BJ (cell line): Measurements from ENCODE around the gene ACP7. TPM values are rescaled to one million over a fixed set of nuclear protein-coding genes. Genes with fewer than 3 reads are reported as not detected.
"Not testable (repeated sequence)": the region's sequence is repeated elsewhere in the genome, so short reads cannot be mapped to it uniquely, and the experiment has no call there.

Experiments
- CTCF ChIA-PET: fragments of 350-600 bp; formaldehyde crosslinking; extraction: SDS; loops from one replicate; lab custom pipeline; 2021; ENCODE audit warnings: antibody characterized with exemption, inconsistent platforms; lab: Yijun Ruan, JAX
- POLR2A ChIA-PET: fragments of 300-600 bp; sonication (Branson Sonifier 250); formaldehyde crosslinking; extraction: SDS; loops from one replicate; lab custom pipeline; 2021; ENCODE audit warnings: antibody characterized with exemption; lab: Charles Lee
- DNase-seq: peaks from one replicate; pipeline ENCODE4 v3.0.0-alpha.2; 2011; ENCODE audit warnings: low read depth
- H3K27me3 ChIP-seq: 2 replicates; pipeline ENCODE4 v1.6.0; 2011; ENCODE audit warnings: low read length; ENCODE audit not compliant: control insufficient read depth, insufficient read depth
- H3K36me3 ChIP-seq: 2 replicates; pipeline ENCODE4 v1.5.1; 2011; ENCODE audit warnings: low read length; ENCODE audit not compliant: control insufficient read depth, insufficient read depth
- H3K4me3 ChIP-seq: 2 replicates; pipeline ENCODE4 v1.5.1; 2011; ENCODE audit warnings: low read depth, mild to moderate bottlenecking, control low read depth, low read length
- CTCF ChIP-seq: IDR thresholded peaks from 2 replicates; pipeline ENCODE4 v1.5.1; 2011; ENCODE audit warnings: low read depth, mild to moderate bottlenecking, control low read depth, inconsistent platforms, low read length, moderate library complexity; ENCODE audit not compliant: insufficient read depth
- polyA plus RNA-seq: library from polyadenylated mRNA; depleted of rRNA; stranded (reverse); fragments of >200 nt; gene quantifications from 2 replicates; pipeline ENCODE4 v1.2.3, GENCODE V29; 2011

ACP7 gene
- polyA plus RNA-seq, 1 experiment: not detected

- CTCF ChIA-PET: interaction anchor here (1.2 kb wide), 1 partner anchor 19 kb away, joined by 4 read pairs; no protein-coding TSS in a partner anchor
- no peaks in the 10 kb centered on the region for H3K36me3 ChIP-seq
- H3K4me3 ChIP-seq: no peak overlapping the region
- no peak for DNase-seq
- peaks cover 2% of the 10 kb centered on the region for H3K27me3 ChIP-seq
- TF ChIP-seq CTCF: no peak
- POLR2A ChIA-PET: interaction anchor here (0.6 kb wide), 1 partner anchor 11 kb away, joined by 7 read pairs; no protein-coding TSS in a partner anchor
Measured at GRCh38 chr19:39090881-39091280, 6.7 kb downstream of the ACP7 start.

GRCh38 chr19:39095799-39096540, 11.8 kb downstream of the ACP7 start:
- CTCF ChIA-PET: interaction anchor here (1.2 to 2.2 kb wide), 2 partner anchors 14 to 43 kb away, joined by 5 to 7 read pairs; no protein-coding TSS in a partner anchor
- DNase-seq, H3K27me3 ChIP-seq, H3K4me3 ChIP-seq, POLR2A ChIA-PET, H3K36me3 ChIP-seq: not testable (repeated sequence)

GRCh38 chr19:39097299-39097698, 13.1 kb downstream of the ACP7 start:
- Histone ChIP-seq H3K4me3 (no peak overlapping the region), H3K27me3 (peaks cover 9% of the 10 kb centered on the region), H3K36me3 (no peaks in the 10 kb centered on the region)
- no peak for TF ChIP-seq CTCF
- CTCF ChIA-PET: interaction anchor here (0.8 kb wide), 1 partner anchor 12 kb away, joined by 3 read pairs; no protein-coding TSS in a partner anchor
- POLR2A ChIA-PET: no interaction called here
- DNase-seq: no peak

GRCh38 chr19:39097721-39098120, 13.6 kb downstream of the ACP7 start:
- Histone ChIP-seq H3K36me3 (no peaks in the 10 kb centered on the region), H3K27me3 (peaks cover 9% of the 10 kb centered on the region), H3K4me3 (no peak overlapping the region)
- no peak for TF ChIP-seq CTCF
- ChIA-PET POLR2A (no interaction called here), CTCF (interaction anchor here (0.6 to 0.8 kb wide), 2 partner anchors 12 kb away, joined by 3 to 4 read pairs; no protein-coding TSS in a partner anchor)
- no peak for DNase-seq

GRCh38 chr19:39098365-39099269, 14.4 kb downstream of the ACP7 start:
- DNase-seq: no peak
- ChIA-PET CTCF (interaction anchor here (0.6 kb wide), 1 partner anchor 11 kb away, joined by 4 read pairs; no protein-coding TSS in a partner anchor), POLR2A (no interaction called here)
- H3K27me3 ChIP-seq: peaks cover 9% of the 10 kb centered on the region
- no peak overlapping the region for H3K4me3 ChIP-seq
- no peak for TF ChIP-seq CTCF
- H3K36me3 ChIP-seq: no peaks in the 10 kb centered on the region
